ENCODE data around the gene OPN1MW3. TPM values are rescaled to one million over a fixed set of nuclear protein-coding genes. Genes with fewer than 3 reads are reported as not detected.
"Not testable (repeated sequence)": the region's sequence is repeated elsewhere in the genome, so short reads cannot be mapped to it uniquely, and the experiment has no call there.

The OPN1MW3 gene
- not detected for total RNA-seq

DNA sequence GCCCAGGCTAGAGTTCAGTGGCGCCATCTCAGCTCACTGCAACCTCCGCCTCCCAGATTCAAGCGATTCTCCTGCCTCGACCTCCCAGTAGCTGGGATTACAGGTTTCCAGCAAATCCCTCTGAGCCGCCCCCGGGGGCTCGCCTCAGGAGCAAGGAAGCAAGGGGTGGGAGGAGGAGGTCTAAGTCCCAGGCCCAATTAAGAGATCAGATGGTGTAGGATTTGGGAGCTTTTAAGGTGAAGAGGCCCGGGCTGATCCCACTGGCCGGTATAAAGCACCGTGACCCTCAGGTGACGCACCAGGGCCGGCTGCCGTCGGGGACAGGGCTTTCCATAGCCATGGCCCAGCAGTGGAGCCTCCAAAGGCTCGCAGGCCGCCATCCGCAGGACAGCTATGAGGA lies at the start of gene OPN1MW3:
OPN1MW3 (plus strand) TSS at position 301 of the 400 bp plus-strand sequence; CDS start at position 339, 38 bp downstream.
- H3K4me3 ChIP-seq; ATAC-seq (ENCODE audit: insufficient number of reproducible peaks, low FRiP score, low read depth); H3K4me1 ChIP-seq (ENCODE audit: control insufficient read depth in 1 of 2, low read depth in 2 of 2); DNase-seq (ENCODE audit: low spot score); H3K27ac ChIP-seq; H3K27me3 ChIP-seq (replicated peaks; ENCODE audit: insufficient read depth); H3K36me3 ChIP-seq; H3K9me3 ChIP-seq: not testable (repeated sequence)

DNA sequence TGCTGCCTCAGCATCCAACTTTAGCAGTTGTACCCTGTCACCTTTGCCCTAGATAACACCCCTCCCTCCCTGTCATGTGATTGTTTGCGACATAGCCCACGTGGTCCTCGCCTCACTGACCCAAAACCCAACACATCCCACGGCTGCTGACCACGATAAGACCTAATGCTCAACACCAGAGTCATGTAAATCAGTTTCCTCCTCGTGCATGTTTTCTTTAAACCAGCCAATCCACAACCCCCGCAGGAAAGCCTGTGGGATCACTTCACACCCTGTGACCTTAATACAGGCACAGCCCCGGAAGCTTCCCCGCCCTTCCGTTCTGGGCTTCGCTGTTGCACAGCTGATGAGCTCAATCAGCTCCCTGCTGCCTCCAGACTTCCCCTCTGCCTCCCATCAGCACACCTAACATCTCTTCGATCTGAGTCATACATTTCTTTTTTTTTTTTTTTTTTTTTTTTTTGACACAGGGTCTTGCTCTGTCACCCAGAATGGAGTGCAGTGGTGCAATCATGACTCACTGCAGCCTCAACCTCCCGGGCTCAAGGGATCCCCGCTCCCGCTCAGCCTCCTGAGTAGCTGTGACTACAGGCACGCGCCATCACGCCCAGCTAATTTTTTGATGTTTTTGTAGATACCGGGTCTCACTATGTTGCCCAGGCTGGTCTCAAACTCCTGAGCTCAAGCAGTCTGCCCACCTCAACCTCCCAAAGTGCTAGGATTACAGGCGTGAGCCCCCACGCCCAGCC lies 47.5 kb upstream of the OPN1MW3 start:
- H3K27ac ChIP-seq; H3K27me3 ChIP-seq (replicated peaks; ENCODE audit: insufficient read depth); H3K4me3 ChIP-seq; H3K9me3 ChIP-seq; H3K36me3 ChIP-seq; ATAC-seq (ENCODE audit: insufficient number of reproducible peaks, low FRiP score, low read depth); DNase-seq (ENCODE audit: low spot score); H3K4me1 ChIP-seq (ENCODE audit: control insufficient read depth in 1 of 2, low read depth in 2 of 2): not testable (repeated sequence)

DNA sequence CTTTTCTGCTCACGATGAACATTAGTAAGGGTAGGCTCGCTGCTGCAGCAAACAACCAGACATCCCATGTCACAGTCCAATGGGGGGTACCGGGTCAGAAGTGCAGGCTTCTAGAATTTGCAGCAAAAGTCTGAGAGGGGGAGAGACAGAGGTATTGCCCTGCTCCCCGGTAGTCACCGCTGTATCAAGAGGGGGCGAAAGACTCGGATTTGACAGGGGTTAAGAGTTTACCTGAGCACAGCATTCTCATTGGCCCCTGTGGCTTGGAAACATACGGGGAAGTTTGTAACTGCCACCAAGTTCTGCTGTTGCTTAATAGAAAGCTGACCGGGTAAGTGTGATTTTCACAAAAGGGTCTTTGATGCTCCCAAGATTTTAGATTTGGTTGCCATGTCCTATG lies 46.3 kb upstream of the OPN1MW3 start:
- H3K9me3 ChIP-seq; DNase-seq (ENCODE audit: low spot score); H3K27ac ChIP-seq; H3K4me3 ChIP-seq; ATAC-seq (ENCODE audit: insufficient number of reproducible peaks, low FRiP score, low read depth); H3K36me3 ChIP-seq; H3K4me1 ChIP-seq (ENCODE audit: control insufficient read depth in 1 of 2, low read depth in 2 of 2); H3K27me3 ChIP-seq (replicated peaks; ENCODE audit: insufficient read depth): not testable (repeated sequence)

DNA sequence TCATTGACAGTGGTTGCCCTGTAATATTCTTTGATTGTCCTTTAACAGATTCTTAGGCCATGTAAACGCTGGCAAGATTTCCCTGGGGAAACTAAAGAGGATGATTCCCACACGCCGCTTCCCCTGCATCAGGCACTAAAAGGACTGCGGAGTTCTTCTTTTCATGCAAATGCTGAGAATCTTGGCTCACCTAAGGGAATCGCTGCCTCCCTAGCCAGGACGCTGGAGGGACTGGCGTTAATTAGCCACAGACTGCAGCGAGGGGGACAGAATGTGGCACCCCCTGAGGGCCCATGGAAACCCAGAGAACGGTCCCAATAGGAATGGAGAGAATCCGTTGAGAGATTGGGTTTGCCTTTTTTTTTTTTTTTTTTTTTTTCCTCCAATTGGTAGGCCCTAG lies 45.9 kb upstream of the OPN1MW3 start:
- not testable (repeated sequence) for ATAC-seq (ENCODE audit: insufficient number of reproducible peaks, low FRiP score, low read depth)

DNA sequence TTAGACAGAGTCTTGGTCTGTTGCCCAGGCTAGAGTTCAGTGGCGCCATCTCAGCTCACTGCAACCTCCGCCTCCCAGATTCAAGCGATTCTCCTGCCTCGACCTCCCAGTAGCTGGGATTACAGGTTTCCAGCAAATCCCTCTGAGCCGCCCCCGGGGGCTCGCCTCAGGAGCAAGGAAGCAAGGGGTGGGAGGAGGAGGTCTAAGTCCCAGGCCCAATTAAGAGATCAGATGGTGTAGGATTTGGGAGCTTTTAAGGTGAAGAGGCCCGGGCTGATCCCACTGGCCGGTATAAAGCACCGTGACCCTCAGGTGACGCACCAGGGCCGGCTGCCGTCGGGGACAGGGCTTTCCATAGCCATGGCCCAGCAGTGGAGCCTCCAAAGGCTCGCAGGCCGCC lies 37.9 kb upstream of the OPN1MW3 start, which contains the start of gene OPN1MW2:
OPN1MW2 (plus strand) TSS at position 301 of the 400 bp plus-strand sequence; CDS start at position 361, 60 bp downstream.
- H3K27me3 ChIP-seq (replicated peaks; ENCODE audit: insufficient read depth); H3K9me3 ChIP-seq; H3K27ac ChIP-seq; ATAC-seq (ENCODE audit: insufficient number of reproducible peaks, low FRiP score, low read depth); H3K4me3 ChIP-seq; H3K36me3 ChIP-seq; H3K4me1 ChIP-seq (ENCODE audit: control insufficient read depth in 1 of 2, low read depth in 2 of 2); DNase-seq (ENCODE audit: low spot score): not testable (repeated sequence)

More for the DNA sequence above, 45.9 kb upstream of the OPN1MW3 start:
- H3K36me3 ChIP-seq; DNase-seq (ENCODE audit: low spot score); H3K27me3 ChIP-seq (replicated peaks; ENCODE audit: insufficient read depth); H3K27ac ChIP-seq; H3K4me3 ChIP-seq; H3K9me3 ChIP-seq; H3K4me1 ChIP-seq (ENCODE audit: control insufficient read depth in 1 of 2, low read depth in 2 of 2): not testable (repeated sequence)

DNA sequence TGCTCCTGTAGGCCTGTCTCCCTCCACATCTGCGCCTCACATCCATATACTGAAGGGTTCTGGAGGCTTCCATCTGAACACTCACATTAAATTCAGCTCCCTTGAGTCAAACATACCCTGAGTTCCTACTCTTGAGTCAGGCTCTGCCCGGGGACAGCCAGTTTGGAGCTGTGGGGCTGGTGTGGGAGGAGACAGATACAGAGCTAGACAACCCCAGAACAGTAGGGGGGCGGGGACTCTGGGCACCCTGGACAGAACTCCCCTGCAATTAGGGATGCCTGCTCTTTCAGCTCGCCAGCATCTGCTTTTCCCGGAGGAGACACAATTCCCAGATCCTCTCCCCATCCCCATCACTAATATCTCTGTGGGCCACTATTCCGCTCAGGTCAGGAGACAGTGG lies 32.1 kb upstream of the OPN1MW3 start:
- H3K4me1 ChIP-seq (ENCODE audit: control insufficient read depth in 1 of 2, low read depth in 2 of 2); H3K9me3 ChIP-seq; H3K36me3 ChIP-seq; H3K4me3 ChIP-seq; ATAC-seq (ENCODE audit: insufficient number of reproducible peaks, low FRiP score, low read depth); H3K27ac ChIP-seq; H3K27me3 ChIP-seq (replicated peaks; ENCODE audit: insufficient read depth); DNase-seq (ENCODE audit: low spot score): not testable (repeated sequence)

DNA sequence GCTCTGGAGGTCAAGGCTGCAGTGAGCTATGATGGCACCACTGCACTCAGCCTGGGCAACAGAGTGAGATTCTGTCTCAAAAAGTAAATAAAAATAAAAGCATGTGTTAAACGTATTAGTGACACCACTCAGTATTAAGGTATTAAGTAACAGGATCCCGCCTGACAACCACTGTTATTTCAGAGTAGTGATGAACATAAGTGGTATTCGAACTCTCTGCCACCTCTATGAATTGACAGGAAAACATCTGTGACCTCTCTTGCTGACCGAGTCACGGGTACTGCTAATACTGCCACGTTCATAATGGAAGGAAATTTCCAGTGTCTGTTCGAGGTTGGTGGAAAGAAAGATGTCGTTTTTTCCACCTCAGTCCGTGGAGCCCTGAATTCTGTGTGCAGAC lies 30.7 kb upstream of the OPN1MW3 start:
- not testable (repeated sequence) for H3K9me3 ChIP-seq; DNase-seq (ENCODE audit: low spot score); H3K36me3 ChIP-seq; ATAC-seq (ENCODE audit: insufficient number of reproducible peaks, low FRiP score, low read depth); H3K27me3 ChIP-seq (replicated peaks; ENCODE audit: insufficient read depth); H3K27ac ChIP-seq; H3K4me1 ChIP-seq (ENCODE audit: control insufficient read depth in 1 of 2, low read depth in 2 of 2); H3K4me3 ChIP-seq

DNA sequence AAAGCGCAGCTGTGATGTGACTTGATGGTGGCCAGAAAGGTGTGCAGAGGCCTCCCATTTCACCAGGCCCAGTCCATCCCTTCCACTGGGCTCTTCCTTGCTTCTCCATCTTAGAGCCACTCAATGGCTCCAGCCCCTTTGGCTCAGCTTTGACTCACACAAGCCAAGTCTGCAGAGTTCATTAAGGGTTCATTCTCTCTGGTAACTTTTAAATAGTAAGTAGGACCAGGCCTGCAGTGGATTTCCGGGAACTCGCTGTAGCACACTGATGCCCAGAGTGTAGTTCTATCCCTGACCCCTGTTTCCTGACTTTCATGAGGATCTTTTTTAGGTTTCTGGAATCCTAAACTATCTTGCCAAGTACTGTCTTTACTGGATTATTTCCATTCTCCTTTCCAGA lies 25.9 kb upstream of the OPN1MW3 start:
- ATAC-seq (ENCODE audit: insufficient number of reproducible peaks, low FRiP score, low read depth); H3K9me3 ChIP-seq; H3K4me3 ChIP-seq; H3K27ac ChIP-seq; H3K27me3 ChIP-seq (replicated peaks; ENCODE audit: insufficient read depth); H3K4me1 ChIP-seq (ENCODE audit: control insufficient read depth in 1 of 2, low read depth in 2 of 2); DNase-seq (ENCODE audit: low spot score); H3K36me3 ChIP-seq: not testable (repeated sequence)

DNA sequence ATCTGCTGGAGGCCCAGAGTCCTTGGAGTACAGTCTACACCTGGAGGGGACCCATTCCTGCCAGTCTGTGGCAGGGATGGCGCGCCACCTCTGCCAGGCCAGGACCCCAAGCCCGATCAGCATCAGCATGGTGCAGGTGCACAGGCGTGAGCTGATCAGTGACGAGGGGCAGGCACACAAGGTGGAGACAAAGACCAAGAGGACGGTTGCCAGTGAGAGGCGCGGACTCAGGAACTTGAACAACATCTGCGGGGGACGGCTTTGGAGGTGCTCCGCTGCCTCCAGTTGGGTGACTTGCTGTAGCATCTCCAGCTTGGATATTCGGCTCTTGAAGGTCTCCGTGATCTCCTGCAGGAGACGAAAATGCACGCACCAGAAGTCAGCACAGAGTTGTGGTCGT lies 23.8 kb upstream of the OPN1MW3 start:
- not testable (repeated sequence) for H3K27me3 ChIP-seq (replicated peaks; ENCODE audit: insufficient read depth); ATAC-seq (ENCODE audit: insufficient number of reproducible peaks, low FRiP score, low read depth); DNase-seq (ENCODE audit: low spot score); H3K4me3 ChIP-seq; H3K36me3 ChIP-seq; H3K9me3 ChIP-seq; H3K27ac ChIP-seq; H3K4me1 ChIP-seq (ENCODE audit: control insufficient read depth in 1 of 2, low read depth in 2 of 2)

DNA sequence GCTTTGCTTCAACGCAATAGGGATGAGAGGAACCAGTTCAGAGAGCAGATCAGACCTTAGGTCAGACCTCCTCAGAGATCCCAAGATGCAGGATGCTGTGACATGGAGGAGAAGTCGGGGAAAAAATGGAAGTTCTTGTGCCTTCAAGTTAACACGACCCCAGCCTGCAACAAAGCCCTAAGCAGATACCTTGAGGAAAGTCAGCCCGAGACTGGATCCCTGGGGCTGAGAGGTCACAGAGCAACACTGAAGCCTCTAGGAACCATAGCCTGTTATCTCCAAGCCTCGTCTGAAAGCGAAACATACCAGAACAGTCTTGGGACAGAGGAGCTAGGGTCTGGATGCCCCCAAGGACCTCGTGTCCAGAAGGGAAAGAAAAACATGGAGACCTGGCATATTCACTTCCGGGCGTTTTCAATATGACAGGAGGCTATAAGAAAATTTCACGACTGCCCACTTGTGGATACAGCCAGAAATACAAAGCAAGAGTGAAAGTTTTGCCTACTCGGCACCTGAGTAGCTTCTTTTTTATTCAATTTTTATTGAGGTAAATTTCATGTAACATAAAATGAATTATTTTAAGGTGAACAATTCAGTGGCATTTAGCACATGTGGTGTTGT lies 18.3 kb upstream of the OPN1MW3 start:
- not testable (repeated sequence) for H3K27ac ChIP-seq; H3K9me3 ChIP-seq; H3K4me3 ChIP-seq; H3K36me3 ChIP-seq; H3K4me1 ChIP-seq (ENCODE audit: control insufficient read depth in 1 of 2, low read depth in 2 of 2); DNase-seq (ENCODE audit: low spot score); H3K27me3 ChIP-seq (replicated peaks; ENCODE audit: insufficient read depth); ATAC-seq (ENCODE audit: insufficient number of reproducible peaks, low FRiP score, low read depth)

DNA sequence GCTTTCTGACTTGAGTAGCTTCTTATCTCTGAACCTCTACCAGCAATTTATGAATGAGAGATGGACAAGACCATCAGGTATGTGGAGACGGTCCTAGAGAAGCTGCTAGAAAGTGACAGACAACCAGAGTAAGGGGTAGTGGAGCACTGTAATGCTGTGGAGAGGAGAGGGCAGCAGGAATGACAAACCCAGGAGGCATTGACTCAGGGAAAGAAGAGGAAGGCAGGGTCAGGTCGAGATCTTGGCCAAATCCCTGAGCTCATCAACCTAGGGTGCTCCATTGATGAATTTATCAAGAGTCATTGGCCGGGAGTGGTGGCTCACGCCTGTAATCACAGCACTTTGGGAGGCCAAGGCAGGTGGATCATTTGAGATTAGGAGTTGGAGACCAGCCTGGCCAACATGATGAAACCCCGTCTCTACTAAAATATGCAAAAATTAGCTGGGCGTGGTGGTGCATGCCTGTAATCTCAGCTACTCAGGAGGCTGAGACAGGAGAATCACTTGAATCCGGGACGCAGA lies 17.3 kb upstream of the OPN1MW3 start:
- not testable (repeated sequence) for DNase-seq (ENCODE audit: low spot score); H3K27ac ChIP-seq; H3K4me1 ChIP-seq (ENCODE audit: control insufficient read depth in 1 of 2, low read depth in 2 of 2); H3K36me3 ChIP-seq; H3K4me3 ChIP-seq; H3K27me3 ChIP-seq (replicated peaks; ENCODE audit: insufficient read depth); H3K9me3 ChIP-seq; ATAC-seq (ENCODE audit: insufficient number of reproducible peaks, low FRiP score, low read depth)

DNA sequence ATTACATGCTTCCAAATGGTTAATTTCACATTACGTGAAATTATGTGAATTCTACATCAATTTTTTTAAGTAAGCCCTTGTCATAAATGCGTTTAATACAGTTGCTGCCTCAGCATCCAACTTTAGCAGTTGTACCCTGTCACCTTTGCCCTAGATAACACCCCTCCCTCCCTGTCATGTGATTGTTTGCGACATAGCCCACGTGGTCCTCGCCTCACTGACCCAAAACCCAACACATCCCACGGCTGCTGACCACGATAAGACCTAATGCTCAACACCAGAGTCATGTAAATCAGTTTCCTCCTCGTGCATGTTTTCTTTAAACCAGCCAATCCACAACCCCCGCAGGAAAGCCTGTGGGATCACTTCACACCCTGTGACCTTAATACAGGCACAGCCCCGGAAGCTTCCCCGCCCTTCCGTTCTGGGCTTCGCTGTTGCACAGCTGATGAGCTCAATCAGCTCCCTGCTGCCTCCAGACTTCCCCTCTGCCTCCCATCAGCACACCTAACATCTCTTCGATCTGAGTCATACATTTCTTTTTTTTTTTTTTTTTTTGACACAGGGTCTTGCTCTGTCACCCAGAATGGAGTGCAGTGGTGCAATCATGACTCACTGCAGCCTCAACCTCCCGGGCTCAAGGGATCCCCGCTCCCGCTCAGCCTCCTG lies 9.9 kb upstream of the OPN1MW3 start:
- not testable (repeated sequence) for H3K36me3 ChIP-seq; ATAC-seq (ENCODE audit: insufficient number of reproducible peaks, low FRiP score, low read depth); DNase-seq (ENCODE audit: low spot score); H3K27me3 ChIP-seq (replicated peaks; ENCODE audit: insufficient read depth); H3K4me1 ChIP-seq (ENCODE audit: control insufficient read depth in 1 of 2, low read depth in 2 of 2); H3K4me3 ChIP-seq; H3K27ac ChIP-seq; H3K9me3 ChIP-seq

All from thoracic aorta (tissue), 2 donors.